ENCODE data around the gene HOXC12.

The HOXC12 gene

DNA sequence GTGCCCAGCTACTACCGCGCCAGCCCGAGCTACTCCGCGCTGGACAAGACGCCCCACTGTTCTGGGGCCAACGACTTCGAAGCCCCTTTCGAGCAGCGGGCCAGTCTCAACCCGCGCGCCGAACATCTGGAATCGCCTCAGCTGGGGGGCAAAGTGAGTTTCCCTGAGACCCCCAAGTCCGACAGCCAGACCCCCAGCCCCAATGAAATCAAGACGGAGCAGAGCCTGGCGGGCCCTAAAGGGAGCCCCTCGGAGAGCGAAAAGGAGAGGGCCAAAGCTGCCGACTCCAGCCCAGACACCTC lies 30.9 kb downstream of the HOXC12 start:
- no peak for DNase-seq

DNA sequence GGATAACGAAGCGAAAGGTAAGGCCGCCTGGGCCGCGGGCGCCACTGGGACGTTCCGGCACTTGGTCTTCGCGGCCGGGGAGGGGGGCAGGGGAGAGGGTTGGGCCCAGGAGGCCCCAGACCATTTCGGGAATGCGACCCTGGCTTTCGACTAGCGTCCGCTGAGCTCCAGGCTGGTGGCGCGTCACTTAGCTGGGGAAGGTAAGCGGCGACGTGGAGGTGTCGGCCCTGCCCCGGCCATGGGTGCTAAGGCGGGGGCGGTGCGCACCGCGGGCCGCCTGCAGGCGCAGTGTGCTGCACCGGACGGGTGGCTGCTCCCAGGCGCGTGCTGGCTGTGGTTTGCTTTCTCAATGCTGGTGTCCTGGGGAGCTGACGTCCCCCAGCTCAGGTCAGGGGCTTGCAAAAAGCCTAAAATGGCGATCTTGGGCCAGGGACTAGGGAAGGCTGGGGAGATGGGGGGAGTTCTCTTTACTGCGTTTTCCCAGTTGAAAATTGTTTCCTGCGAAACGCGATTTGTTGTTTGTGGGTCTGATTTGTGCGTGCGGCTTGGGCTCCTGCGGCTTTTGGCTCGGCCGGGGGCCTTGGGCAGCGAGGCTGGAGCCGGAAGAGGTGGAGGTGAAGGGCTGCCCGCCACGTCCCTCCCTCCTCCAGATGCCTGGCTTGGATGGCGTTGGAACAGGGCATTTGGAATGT lies 31.4 kb downstream of the HOXC12 start:
- no peak for DNase-seq

DNA sequence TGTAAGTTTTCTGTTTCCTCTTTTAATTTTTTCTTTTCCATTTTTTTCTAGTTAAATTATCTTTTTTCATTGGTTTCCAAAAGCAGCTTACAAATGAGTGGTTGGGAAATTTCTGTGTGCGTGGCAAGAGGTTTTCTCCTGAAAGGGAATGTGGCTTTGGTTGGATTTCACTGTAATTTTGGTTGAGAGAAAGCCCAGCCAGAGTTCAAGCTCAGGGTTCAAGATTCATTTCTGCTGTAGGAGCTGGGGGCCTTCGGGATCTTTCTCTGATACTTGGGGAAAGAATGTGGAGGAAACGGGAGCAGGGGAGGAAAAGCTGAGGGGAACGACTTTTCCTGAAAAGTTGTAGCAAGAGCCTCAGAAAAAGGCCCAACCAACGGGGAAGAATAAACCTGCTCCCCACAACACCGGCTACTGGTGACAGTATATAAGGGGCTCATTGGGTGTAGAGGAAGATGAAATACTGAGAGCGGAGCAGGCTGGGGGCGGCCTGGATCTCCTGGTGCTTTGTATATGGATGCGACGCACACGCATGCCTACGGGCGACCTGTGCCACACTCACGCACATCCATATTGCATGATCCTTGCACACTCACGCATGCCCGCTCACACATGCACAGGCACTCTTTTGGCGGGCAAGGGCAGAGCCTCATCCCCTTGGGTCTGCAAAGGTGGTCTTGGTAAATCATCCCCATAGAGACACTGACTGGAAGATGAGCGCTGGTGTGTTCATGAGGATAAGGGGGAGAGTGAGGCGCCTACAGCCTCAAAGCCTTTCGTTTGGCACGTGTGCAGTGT lies 32.2 kb downstream of the HOXC12 start:
- DNase-seq: no peak

DNA sequence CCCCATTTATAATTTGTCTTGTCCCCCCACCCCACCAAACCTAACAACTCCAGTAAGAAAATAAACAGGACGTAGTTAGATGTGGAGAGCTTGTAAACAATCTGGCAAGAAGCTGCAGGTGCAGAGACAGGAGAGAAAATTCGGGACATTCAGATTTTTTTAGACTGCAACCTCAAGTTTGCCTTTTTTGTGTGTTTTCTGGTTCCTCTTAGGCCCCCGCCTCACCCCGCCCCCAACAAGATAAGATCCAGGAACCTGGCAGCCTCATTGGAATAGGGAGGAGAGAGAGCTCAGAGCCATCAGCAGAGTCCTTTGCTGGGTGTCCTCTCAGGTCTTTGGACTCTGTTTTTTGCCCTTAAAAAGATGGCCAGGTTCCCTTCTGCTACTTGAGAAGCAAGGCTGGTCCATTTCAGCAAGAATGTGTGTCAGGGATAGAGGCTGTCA lies 33.1 kb downstream of the HOXC12 start:
- no peak for DNase-seq

- no peak for DNase-seq
Observed at GRCh38 chr12:53988541-53989226, 34.0 kb downstream of the HOXC12 start.

DNA sequence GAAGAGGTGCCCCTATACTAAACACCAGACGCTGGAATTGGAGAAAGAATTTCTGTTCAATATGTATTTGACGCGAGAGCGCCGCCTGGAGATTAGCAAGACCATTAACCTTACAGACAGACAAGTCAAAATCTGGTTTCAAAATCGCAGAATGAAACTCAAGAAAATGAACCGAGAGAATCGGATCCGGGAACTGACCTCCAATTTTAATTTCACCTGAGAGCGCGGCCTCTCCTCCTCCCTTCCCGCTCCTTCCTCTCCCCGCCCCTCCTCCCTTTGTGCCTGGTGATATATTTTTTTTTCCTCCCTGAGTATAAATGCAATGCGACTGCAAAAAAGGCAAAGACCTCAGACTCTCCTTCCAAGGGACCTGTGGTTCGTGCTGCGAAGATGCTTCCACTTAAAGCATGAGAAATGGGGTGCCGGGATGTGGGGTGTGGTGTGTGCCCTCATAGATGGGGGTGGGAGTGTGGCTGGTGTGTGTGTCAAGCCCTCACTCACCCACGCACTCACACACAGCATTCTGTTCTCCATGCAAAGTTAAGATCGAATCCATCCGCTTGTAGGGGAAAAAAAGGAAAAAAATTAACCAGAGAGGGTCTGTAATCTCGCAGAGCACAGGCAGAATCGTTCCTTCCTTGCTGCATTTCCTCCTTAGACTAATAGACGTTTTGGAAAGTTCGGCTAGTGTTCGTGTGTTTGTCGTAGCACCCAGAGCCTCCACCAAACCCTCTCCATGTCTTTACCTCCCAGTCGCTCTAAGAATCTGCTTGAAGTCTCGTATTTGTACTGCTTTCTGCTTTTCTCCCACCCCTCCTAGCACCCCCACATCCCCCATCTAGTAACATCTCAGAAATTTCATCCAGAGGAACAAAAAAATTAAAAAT lies 34.8 kb downstream of the HOXC12 start:
- DNase-seq: peak; percentile 64

DNA sequence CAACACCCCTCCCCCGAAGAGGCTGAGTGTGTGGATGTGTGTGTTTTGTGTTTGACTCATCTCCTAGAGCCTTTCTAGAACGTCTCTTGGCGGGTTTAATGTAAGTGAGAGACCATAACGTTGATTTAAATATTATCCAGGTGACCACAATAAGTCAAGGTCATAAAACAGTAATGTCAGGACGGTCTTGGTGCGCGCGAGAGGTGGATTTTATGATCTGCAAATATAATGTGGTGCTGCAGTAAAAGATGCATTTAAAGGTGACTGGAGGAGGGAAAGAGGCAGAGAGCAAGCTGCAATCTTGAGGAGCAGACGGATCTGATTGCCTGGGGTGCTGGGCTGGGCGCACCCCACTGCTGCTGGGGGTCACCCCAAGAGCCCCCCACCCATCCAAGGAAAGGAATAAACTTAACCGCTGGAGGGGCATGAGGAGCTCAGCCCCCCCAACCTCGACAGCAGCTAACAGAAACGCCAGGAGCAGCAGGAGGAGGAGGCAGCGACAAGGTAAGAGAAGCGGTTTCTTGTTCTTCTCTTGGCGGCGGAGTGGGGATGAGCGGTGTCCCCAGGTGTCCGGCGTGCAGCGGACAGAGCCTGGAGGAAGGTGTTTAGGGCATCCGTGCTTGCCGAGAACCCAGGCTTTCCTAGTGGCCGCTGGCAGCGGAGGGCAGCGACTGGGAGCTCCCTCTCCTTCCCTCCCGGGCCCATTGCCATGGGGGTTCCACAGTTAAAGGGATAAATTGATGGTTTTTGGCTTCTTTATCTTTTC lies 35.8 kb downstream of the HOXC12 start:
- no peak for DNase-seq

- DNase-seq: peak; percentile 62
Observed at GRCh38 chr12:53991077-53991460, 36.4 kb downstream of the HOXC12 start.

GRCh38 chr12:53992377-53992889 lies 37.7 kb downstream of the HOXC12 start:
- no peak for DNase-seq

DNA sequence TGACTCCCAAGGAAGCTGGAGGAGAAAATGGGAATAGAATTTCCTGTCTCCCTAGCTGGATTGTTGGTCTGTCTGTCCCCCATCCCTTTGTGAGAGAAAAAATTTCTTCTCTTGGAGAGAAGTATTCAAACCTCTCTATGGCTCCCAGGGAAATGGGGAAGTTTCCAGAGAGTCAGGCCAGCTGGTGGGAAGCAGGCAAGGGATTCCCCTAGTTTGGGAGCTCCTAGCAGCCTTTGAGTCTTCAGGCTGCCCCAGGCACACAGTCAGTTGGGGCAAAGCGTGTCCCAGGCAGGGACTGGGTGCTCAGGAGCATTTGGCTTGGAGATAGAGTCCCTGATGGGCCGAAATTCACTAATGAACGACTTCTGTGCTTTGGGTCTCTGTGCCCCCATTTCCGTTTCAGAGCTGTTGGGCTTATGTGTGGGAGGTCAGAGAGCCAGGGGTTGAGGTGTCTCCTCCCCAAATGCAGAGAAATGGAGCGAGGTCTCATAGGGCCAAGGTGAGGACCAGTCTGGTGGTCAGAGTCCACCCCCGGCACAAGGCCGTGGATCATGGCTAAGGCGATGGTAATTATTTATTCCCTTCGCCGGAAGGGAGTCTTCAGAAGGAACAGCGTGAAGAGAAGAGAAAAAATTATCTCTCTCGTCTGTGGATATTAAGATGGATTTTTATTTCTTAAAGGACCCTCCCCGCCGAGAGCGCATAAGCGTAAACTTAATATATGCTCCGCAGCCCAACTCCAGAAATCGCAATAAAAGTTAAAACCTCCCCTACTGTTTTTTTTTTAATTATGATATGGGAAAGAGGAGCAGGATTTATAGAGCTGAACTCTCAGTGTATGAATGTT lies 38.7 kb downstream of the HOXC12 start:
- no peak for DNase-seq

- no peak for DNase-seq
Observed at GRCh38 chr12:53994009-53994263, 39.2 kb downstream of the HOXC12 start.

GRCh38 chr12:53994264-53995001 lies 39.7 kb downstream of the HOXC12 start:
- DNase-seq: no peak

- DNase-seq: no peak
Observed at GRCh38 chr12:53995002-53995377, 40.3 kb downstream of the HOXC12 start.

GRCh38 chr12:53995378-53996239 lies 40.9 kb downstream of the HOXC12 start:
- DNase-seq: peak; percentile 71

DNA sequence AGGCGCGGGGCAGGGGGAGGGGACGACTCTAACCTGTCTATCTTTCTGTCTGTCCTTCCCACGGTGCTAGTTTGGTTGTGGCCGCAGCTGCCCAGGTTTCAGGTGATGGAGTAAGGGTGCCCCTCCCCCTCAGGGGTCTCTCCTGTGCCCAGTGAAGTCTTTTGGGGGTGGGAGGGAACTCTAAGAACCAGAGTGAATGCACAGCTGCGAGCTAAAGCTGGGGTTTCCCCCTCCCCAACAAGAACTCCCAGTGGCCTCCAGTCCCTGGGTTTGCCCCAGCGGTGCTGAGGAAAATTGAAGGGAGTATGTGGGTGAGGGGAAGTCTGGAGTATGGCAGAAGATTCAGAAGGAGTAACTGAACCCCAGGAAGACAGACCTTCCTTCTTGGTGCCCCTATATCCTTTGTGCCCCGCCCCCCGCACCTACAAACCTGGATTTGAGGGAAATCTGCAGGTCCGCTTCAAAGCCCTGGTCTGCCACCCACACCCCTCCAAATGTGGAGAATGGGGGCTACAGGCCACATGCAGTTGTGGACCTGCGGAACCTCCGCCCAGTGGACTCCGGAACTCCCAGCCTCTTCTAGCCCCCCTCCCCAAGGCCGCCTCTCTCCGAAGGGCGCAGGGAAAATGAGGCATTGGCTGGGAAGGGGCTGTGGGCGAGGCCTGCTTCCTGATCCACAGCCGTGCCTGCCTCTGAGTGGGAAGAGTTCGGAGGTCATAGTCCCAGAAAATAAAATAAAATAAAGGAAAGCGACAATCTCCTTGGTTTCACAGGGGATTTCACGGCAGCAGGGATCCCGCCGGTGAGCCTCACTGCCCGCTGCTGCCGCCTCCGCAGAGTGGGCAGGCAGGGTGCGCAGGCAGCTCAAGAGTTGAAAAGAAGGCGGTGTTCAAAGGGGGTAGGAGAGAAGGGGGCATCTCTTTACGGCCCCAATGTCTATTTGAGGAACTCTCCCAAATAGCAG lies 41.8 kb downstream of the HOXC12 start:
- DNase-seq: no peak

- no peak for DNase-seq
Observed at GRCh38 chr12:53997204-53998109, 42.8 kb downstream of the HOXC12 start.

Data from fibroblast of skin of right biceps (primary cell).